Upper lobe of right lung (tissue), 1 donor: Measurements from ENCODE around the gene TBC1D14. TPM values are rescaled to one million over a fixed set of nuclear protein-coding genes. Genes with fewer than 3 reads are reported as not detected.
A peak's percentile ranks its signal among the peaks of the same experiment; 100 is the strongest.
"Not testable (repeated sequence)": the region's sequence is repeated elsewhere in the genome, so short reads cannot be mapped to it uniquely, and the experiment has no call there.

Source experiments
- ATAC-seq: fragments of 200-7000 bp; cut with Tn5 transposase; one replicate; pipeline ENCODE4 v1.9.1; 2020; ENCODE audit warnings: mild to moderate bottlenecking, moderate library complexity
- DNase-seq: peaks from one replicate; pipeline ENCODE4 v3.0.0-alpha.2; 2020
- H3K27ac ChIP-seq: fragments of 200-600 bp; one replicate; pipeline ENCODE4 v1.8.0; 2022
- H3K27me3 ChIP-seq: fragments of 200-600 bp; one replicate; pipeline ENCODE4 v1.8.0; 2022; ENCODE audit warnings: mild to moderate bottlenecking
- H3K36me3 ChIP-seq: fragments of 200-600 bp; one replicate; pipeline ENCODE4 v1.8.0; 2022
- H3K4me1 ChIP-seq: fragments of 200-600 bp; one replicate; pipeline ENCODE4 v1.8.0; 2022
- H3K4me3 ChIP-seq: fragments of 200-600 bp; one replicate; pipeline ENCODE4 v1.8.0; 2022; ENCODE audit warnings: mild to moderate bottlenecking
- H3K9me3 ChIP-seq: fragments of 200-600 bp; one replicate; pipeline ENCODE4 v1.8.0; 2022
- CTCF ChIP-seq: fragments of 200-600 bp; IDR thresholded peaks from one replicate; pipeline ENCODE4 v1.8.0; 2022; ENCODE audit warnings: antibody characterized with exemption
- intact Hi-C: fragments of 100-400 bp; cut with DNase I; formaldehyde crosslinking; loops from one replicate; pipeline ENCODE4 v1.11.0; 2022
- total RNA-seq: library from RNA; stranded (reverse); fragmentation: NEBNext Ultra II Directional; extraction: Animal tissue kit (Norgen Biotek cat#: 25700); gene quantifications from one replicate; pipeline ENCODE4 v1.2.1, GENCODE V29; 2021
- donor health status: DM: no; HTN: yes; CAD: no; lungs with severe emphysema.

The TBC1D14 gene
- total RNA-seq, 1 donor from 2014 or later: 51.8 TPM

- DNase-seq: peak; percentile 81
- TF ChIP-seq CTCF: peak; percentile 98
- intact Hi-C loops: no loop called here
- Histone ChIP-seq H3K27me3 (no peaks in the 10 kb centered on the region), H3K4me1 (peaks cover 9% of the 10 kb centered on the region), H3K9me3 (no peaks in the 10 kb centered on the region), H3K4me3 (no peak overlapping the region), H3K36me3 (no peaks in the 10 kb centered on the region), H3K27ac (no peak overlapping the region)
- peak; percentile 99 for ATAC-seq
These were observed 64.7 kb downstream of the TBC1D14 start for GRCh38 chr4:6974138-6974848.

- H3K4me1 ChIP-seq, DNase-seq, H3K27ac ChIP-seq, ATAC-seq, intact Hi-C loops, H3K4me3 ChIP-seq, H3K36me3 ChIP-seq, H3K27me3 ChIP-seq, H3K9me3 ChIP-seq: not testable (repeated sequence)
These were observed 68.2 kb downstream of the TBC1D14 start for GRCh38 chr4:6977846-6978245.

GRCh38 chr4:6983544-6984142 lies 74.0 kb downstream of the TBC1D14 start:
- no peaks in the 10 kb centered on the region for H3K36me3 ChIP-seq
- H3K4me3 ChIP-seq: no peak overlapping the region
- peaks cover 36% of the 10 kb centered on the region for H3K4me1 ChIP-seq
- TF ChIP-seq CTCF: no peak
- no peak for ATAC-seq
- no peaks in the 10 kb centered on the region for H3K9me3 ChIP-seq
- intact Hi-C loops: no loop called here
- peak overlapping the region; percentile 30 for H3K27ac ChIP-seq
- H3K27me3 ChIP-seq: no peaks in the 10 kb centered on the region
- DNase-seq: no peak

- peak; percentile 6 for ATAC-seq
- peak overlapping the region; percentile 0 for H3K4me3 ChIP-seq
These were observed 75.2 kb downstream of the TBC1D14 start for GRCh38 chr4:6984612-6985425.

GRCh38 chr4:6986072-6986780 lies 76.6 kb downstream of the TBC1D14 start:
- TF ChIP-seq CTCF: no peak
- intact Hi-C loops: no loop called here
- Histone ChIP-seq H3K36me3 (no peaks in the 10 kb centered on the region), H3K9me3 (no peaks in the 10 kb centered on the region), H3K27me3 (no peaks in the 10 kb centered on the region), H3K4me1 (peaks cover 45% of the 10 kb centered on the region), H3K27ac (peak overlapping the region; percentile 86), H3K4me3 (peak overlapping the region; percentile 66)
- DNase-seq: no peak
- ATAC-seq: peak; percentile 31

More at GRCh38 chr4:6984612-6985425, 75.2 kb downstream of the TBC1D14 start:
- peaks cover 42% of the 10 kb centered on the region for H3K4me1 ChIP-seq
- intact Hi-C loops: no loop called here
- DNase-seq: no peak
- no peaks in the 10 kb centered on the region for H3K9me3 ChIP-seq
- H3K27me3 ChIP-seq: no peaks in the 10 kb centered on the region
- H3K36me3 ChIP-seq: no peaks in the 10 kb centered on the region
- no peak for TF ChIP-seq CTCF
- no peak overlapping the region for H3K27ac ChIP-seq
